ENCODE measurements around the gene PIP5KL1.
"Not testable (repeated sequence)": the region's sequence is repeated elsewhere in the genome, so short reads cannot be mapped to it uniquely, and the experiment has no call there.

Gene PIP5KL1

GRCh38 chr9:127887792-127888191, 42.8 kb downstream of the PIP5KL1 start:
- DNase-seq (ENCODE audit: low spot score): no peak

GRCh38 chr9:127886401-127886972, 44.1 kb downstream of the PIP5KL1 start:
- no peak for DNase-seq (ENCODE audit: low spot score)

GRCh38 chr9:127885508-127886281, 44.9 kb downstream of the PIP5KL1 start:
- no peak for DNase-seq (ENCODE audit: low spot score)

GRCh38 chr9:127884976-127885490, 45.5 kb downstream of the PIP5KL1 start:
- DNase-seq (ENCODE audit: low spot score): no peak

- no peak for DNase-seq (ENCODE audit: low spot score)
Observed at GRCh38 chr9:127884427-127884911, 46.1 kb downstream of the PIP5KL1 start.

- DNase-seq (ENCODE audit: low spot score): no peak
Observed at GRCh38 chr9:127883959-127884358, 46.6 kb downstream of the PIP5KL1 start.

GRCh38 chr9:127881715-127882114, 48.9 kb downstream of the PIP5KL1 start:
- not testable (repeated sequence) for DNase-seq (ENCODE audit: low spot score)

- no peak for DNase-seq (ENCODE audit: low spot score)
Observed at GRCh38 chr9:127880143-127880542, 50.4 kb downstream of the PIP5KL1 start.

- DNase-seq (ENCODE audit: low spot score): no peak
Observed at GRCh38 chr9:127878652-127879390, 51.8 kb downstream of the PIP5KL1 start.

GRCh38 chr9:127878001-127878651, 52.5 kb downstream of the PIP5KL1 start:
- no peak for DNase-seq (ENCODE audit: low spot score)

GRCh38 chr9:127877566-127877998, 53.0 kb downstream of the PIP5KL1 start, which contains the start of gene AK1:
TSS of gene AK1 (minus strand) at chr9:127877675. CDS start at chr9:127874617, 3,058 bp downstream.
- no peak for DNase-seq (ENCODE audit: low spot score)

GRCh38 chr9:127876764-127877562, 53.6 kb downstream of the PIP5KL1 start:
- no peak for DNase-seq (ENCODE audit: low spot score)

GRCh38 chr9:127876026-127876763, 54.4 kb downstream of the PIP5KL1 start:
- no peak for DNase-seq (ENCODE audit: low spot score)

- no peak for DNase-seq (ENCODE audit: low spot score)
Observed at GRCh38 chr9:127875306-127875966, 55.1 kb downstream of the PIP5KL1 start.

GRCh38 chr9:127874301-127875221, 56.0 kb downstream of the PIP5KL1 start:
- no peak for DNase-seq (ENCODE audit: low spot score)

GRCh38 chr9:127873886-127874285, 56.7 kb downstream of the PIP5KL1 start:
- DNase-seq (ENCODE audit: low spot score): no peak

- no peak for DNase-seq (ENCODE audit: low spot score)
Observed at GRCh38 chr9:127873223-127873691, 57.3 kb downstream of the PIP5KL1 start.

GRCh38 chr9:127872369-127873222, 58.0 kb downstream of the PIP5KL1 start:
- DNase-seq (ENCODE audit: low spot score): no peak

All from CD4-positive, alpha-beta T cell treated with Interleukin-15 for 4 hours (primary cell).